RKO (cell line): Measurements from ENCODE around the gene RABEPK.
"Not testable (repeated sequence)": the region's sequence is repeated elsewhere in the genome, so short reads cannot be mapped to it uniquely, and the experiment has no call there.

Source experiments
- DNase-seq: peaks from one replicate; pipeline ENCODE4 v3.0.0-alpha.2; 2016; ENCODE audit warnings: low spot score

RABEPK gene, protein sequence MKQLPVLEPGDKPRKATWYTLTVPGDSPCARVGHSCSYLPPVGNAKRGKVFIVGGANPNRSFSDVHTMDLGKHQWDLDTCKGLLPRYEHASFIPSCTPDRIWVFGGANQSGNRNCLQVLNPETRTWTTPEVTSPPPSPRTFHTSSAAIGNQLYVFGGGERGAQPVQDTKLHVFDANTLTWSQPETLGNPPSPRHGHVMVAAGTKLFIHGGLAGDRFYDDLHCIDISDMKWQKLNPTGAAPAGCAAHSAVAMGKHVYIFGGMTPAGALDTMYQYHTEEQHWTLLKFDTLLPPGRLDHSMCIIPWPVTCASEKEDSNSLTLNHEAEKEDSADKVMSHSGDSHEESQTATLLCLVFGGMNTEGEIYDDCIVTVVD

GRCh38 chr9:125200216-125201047, at the start of gene RABEPK:
Gene RABEPK, plus strand, starts transcription at chr9:125200542. Its CDS starts 2,472 bp downstream, at chr9:125203014.
- DNase-seq = peak; percentile 94

DNA sequence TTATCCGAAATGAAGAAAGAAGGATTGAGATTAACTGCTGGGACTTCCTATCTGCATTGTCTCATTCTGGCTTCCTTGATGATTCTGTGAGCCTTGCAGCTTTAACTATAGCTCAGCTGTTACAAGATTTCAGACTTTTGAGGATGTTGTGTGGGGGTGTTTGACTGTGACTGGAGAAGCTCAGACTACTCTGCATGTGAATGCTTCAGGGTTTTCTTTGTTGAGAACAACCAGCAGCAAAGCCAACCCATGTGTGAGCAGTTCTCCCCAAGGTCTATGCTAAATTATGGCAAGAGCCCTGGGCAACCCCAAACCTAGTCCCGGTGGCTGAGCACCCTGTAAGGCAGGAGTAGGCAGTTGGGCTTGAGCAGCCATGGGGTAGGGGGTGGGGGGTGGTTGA, 48.6 kb upstream of the RABEPK start:
- DNase-seq = no peak

GRCh38 chr9:125153712-125154367, 46.5 kb upstream of the RABEPK start:
- DNase-seq = no peak

GRCh38 chr9:125156551-125156950, 43.8 kb upstream of the RABEPK start:
- no peak for DNase-seq

GRCh38 chr9:125160750-125161149, 39.6 kb upstream of the RABEPK start:
- no peak for DNase-seq

- no peak for DNase-seq
Measured at GRCh38 chr9:125161284-125161918, 38.9 kb upstream of the RABEPK start.

DNA sequence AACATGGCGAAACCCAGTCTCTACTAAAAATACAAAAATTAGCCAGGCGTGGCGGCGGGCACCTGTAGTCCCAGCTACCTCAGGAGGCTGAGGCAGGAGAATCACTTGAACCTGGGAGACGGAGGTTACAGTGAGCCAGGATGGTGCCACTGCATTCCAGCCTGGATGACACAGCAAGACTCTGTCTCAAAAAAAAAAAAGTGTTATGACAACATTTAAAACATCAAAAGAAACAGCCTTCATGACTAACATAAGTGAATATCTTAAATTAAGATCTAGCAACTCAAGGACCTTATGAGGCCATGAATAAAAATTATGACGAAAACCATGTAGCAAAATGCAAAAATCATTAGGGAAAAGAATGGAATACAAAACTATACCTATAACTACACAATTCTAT, 37.5 kb upstream of the RABEPK start:
- peak; percentile 53 for DNase-seq

GRCh38 chr9:125166762-125167161, 33.6 kb upstream of the RABEPK start:
- no peak for DNase-seq

GRCh38 chr9:125169895-125170294, 30.4 kb upstream of the RABEPK start:
- DNase-seq = no peak

DNA sequence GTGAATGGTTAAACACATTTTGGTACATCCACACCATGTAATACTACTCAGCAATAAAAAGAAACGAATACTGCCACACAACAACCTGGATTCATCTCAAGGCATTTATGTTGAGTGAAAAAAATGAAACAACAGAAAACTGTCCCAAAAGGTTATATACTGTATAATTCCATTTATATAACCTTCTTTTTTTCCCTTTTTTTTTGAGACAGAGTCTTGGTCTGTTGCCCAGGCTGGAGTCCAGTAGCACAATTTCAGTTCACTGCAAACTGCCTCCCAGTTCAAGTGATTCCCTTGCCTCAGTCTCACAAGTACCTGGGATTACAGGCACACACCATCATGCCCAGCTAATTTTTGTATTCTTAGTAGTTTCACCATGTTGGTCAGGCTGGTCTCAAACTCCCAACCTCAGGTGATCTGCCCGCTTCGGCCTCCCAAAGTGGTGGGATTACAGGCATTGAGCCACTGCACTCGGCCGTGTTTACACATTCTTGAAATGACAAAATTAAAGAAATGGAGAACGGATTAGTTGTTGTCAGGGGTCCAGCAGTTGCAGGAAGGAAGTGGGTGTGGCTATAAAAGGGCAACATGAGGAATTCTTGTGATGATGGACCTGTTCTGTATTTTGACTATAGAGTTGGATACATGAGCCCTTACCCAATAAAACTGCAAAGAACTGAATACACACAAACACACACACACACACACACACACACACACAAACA, 28.1 kb upstream of the RABEPK start:
- no peak for DNase-seq

- no peak for DNase-seq
Measured at GRCh38 chr9:125176636-125177035, 23.7 kb upstream of the RABEPK start.

DNA sequence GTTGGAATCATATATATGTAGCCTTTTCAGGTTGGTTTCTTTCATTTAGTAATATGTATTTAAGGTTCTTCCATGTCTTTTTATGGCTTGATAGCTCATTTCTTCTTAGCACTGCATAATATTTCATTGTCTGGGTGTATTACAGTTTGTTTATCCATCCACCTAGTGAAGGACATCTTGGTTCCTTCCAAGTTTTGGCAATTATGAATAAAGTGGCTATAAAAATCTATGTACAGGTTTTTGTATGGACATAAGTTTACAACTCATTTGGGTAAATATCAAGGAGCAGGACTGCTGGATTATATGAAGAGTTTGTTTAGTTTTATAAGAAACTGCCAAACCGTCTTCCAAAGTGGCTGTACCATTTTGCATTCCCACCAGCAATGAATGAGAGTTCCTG, 22.5 kb upstream of the RABEPK start:
- no peak for DNase-seq

GRCh38 chr9:125179776-125180175, 20.6 kb upstream of the RABEPK start:
- not testable (repeated sequence) for DNase-seq

- no peak for DNase-seq
Measured at GRCh38 chr9:125180876-125181275, 19.5 kb upstream of the RABEPK start.

GRCh38 chr9:125181756-125182155, 18.6 kb upstream of the RABEPK start:
- not testable (repeated sequence) for DNase-seq

DNA sequence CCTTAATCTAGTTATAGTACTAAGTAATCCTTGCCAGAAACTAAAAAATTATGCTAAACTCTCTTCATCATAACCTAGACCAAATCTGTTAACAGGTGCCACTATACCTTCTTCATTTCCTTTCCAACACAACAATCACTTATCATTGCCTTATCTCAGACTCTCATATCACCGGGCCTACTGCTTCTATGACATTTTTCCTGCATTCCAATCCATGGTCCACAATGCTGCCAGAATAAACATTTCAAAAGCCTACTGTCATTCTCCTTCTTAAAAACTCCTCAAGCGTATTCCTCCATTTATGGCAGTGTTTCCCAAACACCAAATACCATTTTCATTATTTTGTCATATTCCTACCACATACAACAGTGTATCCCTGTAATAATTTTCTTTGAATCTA, 17.3 kb upstream of the RABEPK start:
- DNase-seq = no peak

DNA sequence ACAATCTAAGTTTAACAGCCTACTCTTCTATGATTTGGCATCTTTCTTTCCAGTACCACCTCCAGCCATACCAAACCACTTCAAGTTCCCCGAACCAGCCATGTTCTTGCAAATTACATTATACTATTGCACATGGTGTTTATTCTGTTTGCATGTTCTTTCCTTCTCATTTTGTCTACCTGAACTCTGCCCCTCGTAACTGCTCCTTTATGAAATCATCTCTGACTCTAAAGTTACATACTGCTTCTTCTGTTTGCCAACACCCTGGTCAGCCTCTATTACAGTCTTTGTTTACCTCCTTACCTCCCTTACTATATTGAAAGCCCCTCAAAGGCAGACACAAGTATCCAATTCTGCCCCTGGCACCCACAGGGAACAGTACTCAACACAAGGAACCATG, 16.8 kb upstream of the RABEPK start:
- DNase-seq = no peak

DNA sequence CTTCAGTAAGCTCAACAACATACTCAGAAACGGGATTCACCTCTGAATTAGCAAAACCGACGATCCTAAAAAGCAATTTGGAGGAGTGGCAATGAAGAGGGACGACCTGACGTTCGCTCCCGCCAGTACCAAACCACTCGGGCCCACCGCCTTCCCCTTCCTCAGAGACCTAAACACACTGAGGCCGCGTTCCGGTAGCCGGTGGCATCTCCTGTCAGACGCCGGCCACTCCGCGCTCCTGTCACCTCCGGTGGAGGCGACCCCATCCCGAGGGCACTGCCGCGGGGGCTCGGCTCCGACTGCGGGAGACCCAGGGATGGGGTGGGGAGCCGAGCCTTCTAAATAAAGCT, 11.4 kb upstream of the RABEPK start:
- peak; percentile 61 for DNase-seq

- DNase-seq = peak; percentile 98
Measured at GRCh38 chr9:125189361-125190289, 10.7 kb upstream of the RABEPK start, which contains the start of gene PPP6C. Gene PPP6C, minus strand, starts transcription at chr9:125189803. Its CDS starts 85 bp downstream, at chr9:125189718.

- DNase-seq = no peak
Measured at GRCh38 chr9:125190361-125190801, 10.0 kb upstream of the RABEPK start.
